Astrocyte (in vitro differentiated cells and primary cell): ENCODE data around the gene GNPDA2. TPM values are rescaled to one million over a fixed set of nuclear protein-coding genes. Genes with fewer than 3 reads are reported as not detected.

Experiments
- DNase-seq: peaks from one replicate; pipeline ENCODE4 v3.0.0-alpha.2; 2010; ENCODE audit warnings: low read depth
- FAIRE-seq: peaks from 2 replicates; lab custom pipeline; 2011; peaks lifted over from hg19 to GRCh38; lab: Jason Lieb, UNC
- H2AFZ ChIP-seq: 2 replicates; pipeline ENCODE4 v1.6.0; 2012; ENCODE audit warnings: low read depth, low read length, inconsistent platforms
- H3K27ac ChIP-seq: 2 replicates; pipeline ENCODE4 v1.5.1; 2011; ENCODE audit warnings: low read depth, low read length, inconsistent platforms
- H3K27me3 ChIP-seq: 2 replicates; pipeline ENCODE4 v1.6.0; 2011; ENCODE audit warnings: low read length, inconsistent platforms; ENCODE audit not compliant: insufficient read depth
- H3K36me3 ChIP-seq: 2 replicates; pipeline ENCODE4 v1.5.1; 2011; ENCODE audit warnings: low read length, inconsistent platforms; ENCODE audit not compliant: insufficient read depth
- H3K4me1 ChIP-seq: 2 replicates; pipeline ENCODE4 v1.5.1; 2011; ENCODE audit warnings: low read length, inconsistent platforms; ENCODE audit not compliant: insufficient read depth
- H3K4me2 ChIP-seq: 2 replicates; pipeline ENCODE4 v1.6.0; 2012; ENCODE audit warnings: low read length, inconsistent platforms
- H3K4me3 ChIP-seq: 2 replicates; pipeline ENCODE4 v1.5.1; 2011; ENCODE audit warnings: low read depth, mild to moderate bottlenecking, low read length, inconsistent platforms; ENCODE audit not compliant: insufficient read depth
- H3K79me2 ChIP-seq: 2 replicates; pipeline ENCODE4 v1.6.0; 2012; ENCODE audit warnings: mild to moderate bottlenecking, low read length, inconsistent platforms; ENCODE audit not compliant: insufficient read depth
- H3K9ac ChIP-seq: 2 replicates; pipeline ENCODE4 v1.6.0; 2012; ENCODE audit warnings: mild to moderate bottlenecking, low read length, inconsistent platforms
- H3K9me3 ChIP-seq: 2 replicates; pipeline ENCODE4 v1.5.1; 2012; ENCODE audit warnings: low read depth, mild to moderate bottlenecking, low read length, inconsistent platforms; ENCODE audit not compliant: insufficient read depth
- H4K20me1 ChIP-seq: 2 replicates; pipeline ENCODE4 v1.6.0; 2012; ENCODE audit warnings: low read length, inconsistent platforms; ENCODE audit not compliant: insufficient read depth
- H3K27ac Mint-ChIP-seq: one replicate; pipeline ENCODE4 v1.8.0; 2021; ENCODE audit warnings: mild to moderate bottlenecking, mixed read lengths; ENCODE audit not compliant: unreplicated experiment
- H3K27me3 Mint-ChIP-seq: one replicate; pipeline ENCODE4 v1.8.0; 2021; ENCODE audit warnings: low read depth, mixed read lengths; ENCODE audit not compliant: unreplicated experiment
- H3K36me3 Mint-ChIP-seq: one replicate; pipeline ENCODE4 v1.8.0; 2021; ENCODE audit warnings: low read depth, mixed read lengths; ENCODE audit not compliant: unreplicated experiment
- H3K4me1 Mint-ChIP-seq: one replicate; pipeline ENCODE4 v1.8.0; 2021; ENCODE audit warnings: low read depth, mixed read lengths; ENCODE audit not compliant: unreplicated experiment
- H3K4me3 Mint-ChIP-seq: one replicate; pipeline ENCODE4 v1.8.0; 2021; ENCODE audit warnings: mild to moderate bottlenecking, moderate library complexity, mixed read lengths; ENCODE audit not compliant: unreplicated experiment
- H3K9me3 Mint-ChIP-seq: one replicate; pipeline ENCODE4 v1.8.0; 2021; ENCODE audit warnings: mild to moderate bottlenecking, mixed read lengths; ENCODE audit not compliant: unreplicated experiment
- CTCF ChIP-seq: IDR thresholded peaks from 2 replicates; pipeline ENCODE4 v1.5.1; 2011; ENCODE audit warnings: low read depth, mild to moderate bottlenecking, inconsistent platforms, low read length, moderate library complexity; ENCODE audit not compliant: insufficient read depth
- EZH2 ChIP-seq: IDR thresholded peaks from 2 replicates; pipeline ENCODE4 v1.6.1; 2012; ENCODE audit warnings: mild to moderate bottlenecking, low read length, inconsistent platforms; ENCODE audit not compliant: insufficient read depth
- total RNA-seq: library from RNA; stranded (reverse); gene quantifications from 2 replicates; pipeline ENCODE4 v1.2.1, GENCODE V29; 2021

The GNPDA2 gene
- total RNA-seq, 1 donor from 2014 or later, result 12.2 TPM

- H3K36me3 Mint-ChIP-seq, result no peaks in the 10 kb centered on the region
- H3K27ac ChIP-seq, result no peak overlapping the region
- H3K9me3 Mint-ChIP-seq, result no peaks in the 10 kb centered on the region
- no peak overlapping the region for H3K4me3 Mint-ChIP-seq
- no peaks in the 10 kb centered on the region for H4K20me1 ChIP-seq
- no peaks in the 10 kb centered on the region for H3K4me1 ChIP-seq
- no peak overlapping the region for H3K27ac Mint-ChIP-seq
- H3K9me3 ChIP-seq, result no peaks in the 10 kb centered on the region
- no peak overlapping the region for H3K4me3 ChIP-seq
- FAIRE-seq (no peak), DNase-seq (no peak)
- H2AFZ ChIP-seq, result no peak overlapping the region
- H3K36me3 ChIP-seq, result no peaks in the 10 kb centered on the region
- H3K9ac ChIP-seq, result no peak overlapping the region
- H3K79me2 ChIP-seq, result no peaks in the 10 kb centered on the region
- peaks cover 1% of the 10 kb centered on the region for H3K27me3 Mint-ChIP-seq
- peaks cover 2% of the 10 kb centered on the region for H3K27me3 ChIP-seq
- no peak for TF ChIP-seq CTCF
- no peak for TF ChIP-seq EZH2
- no peaks in the 10 kb centered on the region for H3K4me1 Mint-ChIP-seq
- H3K4me2 ChIP-seq, result no peak overlapping the region
Observed at GRCh38 chr4:44761306-44761705, 35.0 kb upstream of the GNPDA2 start.

GRCh38 chr4:44760142-44760898 is 34.0 kb upstream of the GNPDA2 start:
- no peak overlapping the region for H3K27ac Mint-ChIP-seq
- no peaks in the 10 kb centered on the region for H3K4me1 Mint-ChIP-seq

More at GRCh38 chr4:44760142-44760898, 34.0 kb upstream of the GNPDA2 start:
- no peak overlapping the region for H3K4me3 ChIP-seq
- Mint-ChIP-seq H3K27me3 (peaks cover 1% of the 10 kb centered on the region), H3K36me3 (no peaks in the 10 kb centered on the region), H3K9me3 (no peaks in the 10 kb centered on the region), H3K4me3 (no peak overlapping the region)
- H3K36me3 ChIP-seq, result no peaks in the 10 kb centered on the region
- FAIRE-seq (no peak), DNase-seq (peak; percentile 7)
- H3K9ac ChIP-seq, result no peak overlapping the region
- peaks cover 2% of the 10 kb centered on the region for H3K27me3 ChIP-seq
- no peak overlapping the region for H2AFZ ChIP-seq
- H3K9me3 ChIP-seq, result no peaks in the 10 kb centered on the region
- H3K4me2 ChIP-seq, result no peak overlapping the region
- no peak overlapping the region for H3K27ac ChIP-seq
- no peaks in the 10 kb centered on the region for H4K20me1 ChIP-seq
- no peaks in the 10 kb centered on the region for H3K4me1 ChIP-seq
- TF ChIP-seq CTCF (peak; percentile 60), EZH2 (no peak)
- H3K79me2 ChIP-seq, result no peaks in the 10 kb centered on the region
